Esophagus muscularis mucosa (tissue), 4 donors: Measurements from ENCODE around the gene PPP2R5D.

Experiments used
- EP300 ChIP-seq: sonication (generic); formaldehyde crosslinking; IDR thresholded peaks from one replicate; pipeline ENCODE4 v1.6.1; 2017; ENCODE audit warnings: antibody characterized with exemption
- POLR2A ChIP-seq: fragments of 450-650 bp; IDR thresholded peaks from one replicate; pipeline ENCODE4 v1.6.1; 2017; ENCODE audit warnings: antibody characterized with exemption, moderate library complexity, mild to moderate bottlenecking, low read depth
- POLR2AphosphoS5 ChIP-seq, 2 donors: sonication (generic); formaldehyde crosslinking; IDR thresholded peaks; one replicate each; pipeline ENCODE4 v1.6.1; 2017; ENCODE audit warnings: antibody characterized with exemption in 2 of 2
- TF ChIP-seq, protein P1 (sequence below), 3 experiments: fragments of 200-600 bp in 2 of 3; fragments of 450-650 bp in 1 of 3; sonication (generic) in 2 of 3; IDR thresholded peaks; one replicate each; pipeline ENCODE4 v1.5.1; 2017 to 2019; ENCODE audit warnings: antibody characterized with exemption in 3 of 3, mild to moderate bottlenecking in 2 of 3, moderate library complexity in 1 of 3

DNA sequence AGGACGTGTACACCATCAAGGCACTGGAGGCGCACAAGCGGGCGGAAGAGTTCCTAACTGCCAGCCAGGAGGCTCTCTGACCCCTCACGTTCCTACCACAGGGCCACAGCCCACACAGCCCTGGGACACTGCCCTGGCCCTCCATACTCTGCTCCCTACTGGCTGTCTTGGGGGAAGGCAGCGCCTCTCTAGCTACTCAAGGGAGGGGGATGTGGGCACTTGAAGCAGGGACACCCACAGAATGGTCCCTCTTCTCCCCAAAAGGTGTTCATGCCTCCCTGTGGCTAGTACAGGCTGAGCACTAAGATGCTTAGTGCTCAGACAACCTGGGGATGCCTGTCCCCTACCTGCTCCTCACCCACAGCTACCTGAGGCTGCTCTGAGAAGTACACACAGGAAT, 26.8 kb downstream of the PPP2R5D start:
- TF ChIP-seq POLR2AphosphoS5 (IDR thresholded peaks at IDR 0.05) (no peak), EP300 (no peak), POLR2A (no peak)
- TF ChIP-seq, protein P1, sequence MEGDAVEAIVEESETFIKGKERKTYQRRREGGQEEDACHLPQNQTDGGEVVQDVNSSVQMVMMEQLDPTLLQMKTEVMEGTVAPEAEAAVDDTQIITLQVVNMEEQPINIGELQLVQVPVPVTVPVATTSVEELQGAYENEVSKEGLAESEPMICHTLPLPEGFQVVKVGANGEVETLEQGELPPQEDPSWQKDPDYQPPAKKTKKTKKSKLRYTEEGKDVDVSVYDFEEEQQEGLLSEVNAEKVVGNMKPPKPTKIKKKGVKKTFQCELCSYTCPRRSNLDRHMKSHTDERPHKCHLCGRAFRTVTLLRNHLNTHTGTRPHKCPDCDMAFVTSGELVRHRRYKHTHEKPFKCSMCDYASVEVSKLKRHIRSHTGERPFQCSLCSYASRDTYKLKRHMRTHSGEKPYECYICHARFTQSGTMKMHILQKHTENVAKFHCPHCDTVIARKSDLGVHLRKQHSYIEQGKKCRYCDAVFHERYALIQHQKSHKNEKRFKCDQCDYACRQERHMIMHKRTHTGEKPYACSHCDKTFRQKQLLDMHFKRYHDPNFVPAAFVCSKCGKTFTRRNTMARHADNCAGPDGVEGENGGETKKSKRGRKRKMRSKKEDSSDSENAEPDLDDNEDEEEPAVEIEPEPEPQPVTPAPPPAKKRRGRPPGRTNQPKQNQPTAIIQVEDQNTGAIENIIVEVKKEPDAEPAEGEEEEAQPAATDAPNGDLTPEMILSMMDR (IDR thresholded peaks at IDR 0.05): no peak
